GM12878 (cell line): ENCODE measurements around the gene DLG1.

Experiments
- CEBPB ChIP-seq, 2 experiments: fragments of 150-350 bp in 1 of 2; IDR thresholded peaks; 2 replicates each; pipeline ENCODE4 v1.6.1; 2012 to 2014; ENCODE audit warnings: low read depth in 2 of 2, low read length in 2 of 2, borderline replicate concordance in 1 of 2, inconsistent platforms in 1 of 2
- CTCF ChIP-seq, 3 experiments: IDR thresholded peaks in 2 of 3; conservative IDR thresholded peaks in 1 of 3; 2 replicates each; pipeline ENCODE4 v1.5.1; 2011; ENCODE audit warnings: low read depth in 3 of 3, low read length in 3 of 3, mild to moderate bottlenecking in 3 of 3, control low read depth in 2 of 3, moderate library complexity in 2 of 3, inconsistent platforms in 1 of 3, mixed read lengths in 1 of 3; ENCODE audit not compliant: control insufficient read depth in 2 of 3, insufficient read depth in 1 of 3; ENCODE audit errors: extremely low read depth in 1 of 3
- EP300 ChIP-seq, 2 experiments: fragments of 150-350 bp in 1 of 2; IDR thresholded peaks; 2 replicates each; pipeline ENCODE4 v1.6.1; 2011 to 2012; ENCODE audit warnings: low read depth in 2 of 2, low read length in 2 of 2, borderline replicate concordance in 1 of 2, improper control_type of control experiment in 1 of 2, inconsistent platforms in 1 of 2; ENCODE audit not compliant: control insufficient read depth in 1 of 2
- SP1 ChIP-seq: IDR thresholded peaks from one replicate; pipeline ENCODE4 v1.6.1; 2011; ENCODE audit warnings: low read depth, low read length
- SUPT20H ChIP-seq: IDR thresholded peaks from 2 replicates; pipeline ENCODE4 v1.6.1; 2011; ENCODE audit warnings: low read depth, mild to moderate bottlenecking, low read length, moderate library complexity, borderline replicate concordance; ENCODE audit not compliant: control insufficient read depth

- TF ChIP-seq SP1 (no peak), EP300 (IDR thresholded peaks at IDR 0.05; ENCODE audit: borderline replicate concordance in 1 of 2, control insufficient read depth in 1 of 2, low read depth in 2 of 2, low read length in 2 of 2) (no peak), CEBPB (IDR thresholded peaks at IDR 0.05; ENCODE audit: borderline replicate concordance in 1 of 2, low read depth in 2 of 2, low read length in 2 of 2) (no peak), CTCF (IDR thresholded peaks at IDR 0.05 in 2 of 3, conservative IDR thresholded peaks at IDR 0.05 in 1 of 3; ENCODE audit: control insufficient read depth in 2 of 3, extremely low read depth in 1 of 3, insufficient read depth in 1 of 3, low read depth in 3 of 3, low read length in 3 of 3) (no peak), SUPT20H (no peak)
These were observed 284.4 kb downstream of the DLG1 start for GRCh38 chr3:197014024-197014423.
